GM23248 (cell line): Measurements from ENCODE around the gene SRGN. TPM values are rescaled to one million over a fixed set of nuclear protein-coding genes. Genes with fewer than 3 reads are reported as not detected.
A peak's percentile ranks its signal among the peaks of the same experiment; 100 is the strongest.

Experiments
- DNase-seq: peaks from one replicate; pipeline ENCODE4 v3.0.0-alpha.2; 2015
- H2AFZ ChIP-seq: fragments of 200-600 bp; sonication (generic); 2 replicates; pipeline ENCODE4 v1.6.1; 2016; ENCODE audit warnings: antibody characterized with exemption
- H3F3A ChIP-seq: fragments of 200-600 bp; sonication (generic); 2 replicates; pipeline ENCODE4 v1.6.1; 2016; ENCODE audit warnings: mild to moderate bottlenecking, antibody characterized with exemption, mixed run types; ENCODE audit not compliant: insufficient read depth
- H3K27ac ChIP-seq: fragments of 200-600 bp; sonication (generic); 2 replicates; pipeline ENCODE4 v1.5.1; 2016; ENCODE audit warnings: mild to moderate bottlenecking
- H3K27me3 ChIP-seq: fragments of 200-600 bp; sonication (generic); replicated peaks from 2 replicates; pipeline ENCODE4 v1.6.1; 2016; ENCODE audit warnings: mild to moderate bottlenecking; ENCODE audit not compliant: insufficient read depth
- H3K36me3 ChIP-seq: fragments of 200-600 bp; sonication (generic); 2 replicates; pipeline ENCODE4 v1.6.1; 2016; ENCODE audit warnings: low read depth, mild to moderate bottlenecking
- H3K4me1 ChIP-seq: fragments of 200-600 bp; sonication (generic); 2 replicates; pipeline ENCODE4 v1.6.1; 2016; ENCODE audit warnings: mild to moderate bottlenecking; ENCODE audit not compliant: insufficient read depth
- H3K4me2 ChIP-seq: fragments of 200-600 bp; sonication (generic); one replicate; pipeline ENCODE4 v1.6.1; 2016; ENCODE audit warnings: mild to moderate bottlenecking; ENCODE audit not compliant: unreplicated experiment
- H3K4me3 ChIP-seq: fragments of 200-600 bp; sonication (generic); 2 replicates; pipeline ENCODE4 v1.5.1; 2016; ENCODE audit warnings: mild to moderate bottlenecking
- H3K79me2 ChIP-seq: fragments of 200-600 bp; sonication (generic); 2 replicates; pipeline ENCODE4 v1.6.1; 2016; ENCODE audit warnings: mild to moderate bottlenecking; ENCODE audit not compliant: insufficient read depth
- H3K9ac ChIP-seq: fragments of 200-600 bp; sonication (generic); 2 replicates; pipeline ENCODE4 v1.6.1; 2016; ENCODE audit warnings: mild to moderate bottlenecking
- H3K9me2 ChIP-seq: fragments of 200-600 bp; sonication (generic); 2 replicates; pipeline ENCODE4 v1.6.1; 2016; ENCODE audit warnings: mixed run types, mild to moderate bottlenecking, moderate library complexity; ENCODE audit not compliant: insufficient read depth
- H3K9me3 ChIP-seq: fragments of 200-600 bp; sonication (generic); one replicate; pipeline ENCODE4 v1.6.1; 2017; ENCODE audit warnings: low read depth
- H4K20me1 ChIP-seq: fragments of 200-600 bp; sonication (generic); 2 replicates; pipeline ENCODE4 v1.6.0; 2016; ENCODE audit not compliant: insufficient read depth
- EZH2 ChIP-seq: fragments of 200-600 bp; sonication (generic); IDR thresholded peaks from 2 replicates; pipeline ENCODE4 v1.6.1; 2018; ENCODE audit warnings: antibody characterized with exemption, mild to moderate bottlenecking; ENCODE audit not compliant: insufficient read depth, poor library complexity, severe bottlenecking
- EZH2phosphoT487 ChIP-seq: fragments of 200-600 bp; sonication (generic); IDR thresholded peaks from 2 replicates; pipeline ENCODE4 v1.6.1; 2018; ENCODE audit warnings: antibody characterized with exemption, moderate library complexity, mild to moderate bottlenecking, low read depth; ENCODE audit not compliant: insufficient read depth
- WGBS, 2 experiments: methylation state at CpG; one replicate each; pipeline ENCODE4 v1.1.6; 2015 to 2017; ENCODE audit warnings: low lambda C conversion rate in 2 of 2, low coverage in 1 of 2; ENCODE audit errors: missing lambda C conversion rate in 2 of 2; 5-methylcytosine and 5-hydroxymethylcytosine counted together
- in situ Hi-C: fragments of 300-500 bp; cut with MboI; formaldehyde crosslinking; loops from 2 replicates; pipeline ENCODE4 v1.15.0; 2020
- polyA plus RNA-seq: library from polyadenylated mRNA; unstranded; fragments of >200 nt; fragmentation: Nextera tagmentation; extraction: Ambion mirVana; gene quantifications from 2 replicates; pipeline ENCODE4 v1.2.1, GENCODE V29; 2016
- total RNA-seq: library from RNA; depleted of rRNA; stranded (reverse); fragments of >200 nt; shearing (Covaris generic); gene quantifications from 2 replicates; pipeline ENCODE4 v1.2.3, GENCODE V29; 2014

SRGN gene
- total and polyA plus RNA-seq, 2 experiments from 2014 or later: 89.9 to 136 TPM

- in situ Hi-C loops: loop anchor here (5.0 kb wide), 1 partner anchor 83 kb away; no protein-coding TSS in a partner anchor
- no peak overlapping the region for H3K4me2 ChIP-seq
These were observed 2.0 kb downstream of the SRGN start for GRCh38 chr10:69089638-69090599.

DNA sequence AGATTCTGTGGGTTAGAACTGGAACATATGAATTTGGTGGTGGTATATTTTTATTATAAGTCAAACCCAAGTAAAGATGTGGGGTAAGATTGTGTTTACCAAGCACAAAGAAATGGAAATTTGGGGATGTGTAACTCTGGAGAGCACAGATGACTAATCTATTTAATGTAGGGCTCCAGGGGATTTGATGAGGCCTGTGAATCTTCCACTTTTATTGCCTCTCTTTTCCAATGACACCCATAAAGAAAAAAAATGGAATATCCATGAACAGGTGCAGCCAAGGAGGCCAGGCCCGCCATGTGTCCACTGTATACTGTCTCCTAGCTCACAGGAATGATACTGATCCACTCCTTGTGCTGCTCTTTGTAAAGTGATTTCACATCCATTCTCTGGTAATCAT is 2.8 kb downstream of the SRGN start:
- Histone ChIP-seq H3F3A (0 out of 2 replicates have a peak, but pooled peaks cover 10% of the 10 kb centered on the region), H3K9ac (no peak overlapping the region), H2AFZ (no peak overlapping the region), H3K27me3 (no peaks in the 10 kb centered on the region), H3K4me3 (no peak overlapping the region), H3K79me2 (peaks cover 7% of the 10 kb centered on the region; the same call in 1 of the 2 replicates), H4K20me1 (no peaks in the 10 kb centered on the region), H3K9me3 (no peaks in the 10 kb centered on the region), H3K36me3 (no peaks in the 10 kb centered on the region), H3K9me2 (no peaks in the 10 kb centered on the region), H3K27ac (no peak overlapping the region), H3K4me2 (no peak overlapping the region), H3K4me1 (peaks cover 26% of the 10 kb centered on the region)
- peak; percentile 49 for DNase-seq
- 54 to 63% methylated on average over 1 of the region's 1 CpG for WGBS, 2 experiments
- in situ Hi-C loops: loop anchor here (5.0 kb wide), 1 partner anchor 83 kb away; no protein-coding TSS in a partner anchor
- TF ChIP-seq EZH2phosphoT487 (no peak), EZH2 (no peak)

More at GRCh38 chr10:69089638-69090599, 2.0 kb downstream of the SRGN start:
- H3K4me1 ChIP-seq: peaks cover 26% of the 10 kb centered on the region
- H3K79me2 ChIP-seq: peaks cover 7% of the 10 kb centered on the region; the same call in 1 of the 2 replicates
- WGBS, 2 experiments: 86 to 89% methylated on average over 16 of the region's 16 CpGs
- H3K27me3 ChIP-seq: no peaks in the 10 kb centered on the region
- no peak overlapping the region for H3K27ac ChIP-seq
- no peak overlapping the region for H3K4me3 ChIP-seq
- no peak overlapping the region for H3K9ac ChIP-seq
- H3K9me2 ChIP-seq: no peaks in the 10 kb centered on the region
- 0 out of 2 replicates have a peak, but pooled peaks cover 10% of the 10 kb centered on the region for H3F3A ChIP-seq
- H4K20me1 ChIP-seq: no peaks in the 10 kb centered on the region
- H3K36me3 ChIP-seq: no peaks in the 10 kb centered on the region
- H2AFZ ChIP-seq: no peak overlapping the region; the same call in 1 of the 2 replicates
- no peak for DNase-seq
- TF ChIP-seq EZH2 (no peak), EZH2phosphoT487 (no peak)
- H3K9me3 ChIP-seq: no peaks in the 10 kb centered on the region

DNA sequence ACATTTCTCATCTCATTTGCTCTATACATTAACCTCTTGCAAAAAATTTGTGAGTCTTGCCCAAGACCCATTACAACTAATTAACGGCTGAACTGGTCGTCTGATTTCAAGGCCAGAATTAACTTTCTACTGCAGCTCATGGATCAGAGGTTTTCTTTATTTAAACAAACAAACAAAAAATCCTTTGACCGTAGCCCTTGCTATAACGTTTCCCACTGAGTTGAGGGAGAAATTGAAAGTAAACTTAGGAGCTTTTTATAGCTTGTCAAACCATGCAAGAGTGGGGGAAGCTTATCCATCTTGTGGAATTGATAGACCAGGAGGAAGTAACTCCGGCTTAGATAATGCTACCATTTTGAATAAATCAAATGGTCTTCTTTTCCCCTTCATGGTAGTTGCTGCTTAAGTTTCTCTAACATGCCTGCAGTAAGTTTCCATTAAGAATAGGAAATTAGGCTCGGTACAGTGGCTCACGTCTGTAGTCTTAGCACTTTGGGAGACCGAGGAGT is 3.3 kb downstream of the SRGN start:
- Histone ChIP-seq H3K9ac (no peak overlapping the region), H3K27me3 (no peaks in the 10 kb centered on the region), H3K4me3 (no peak overlapping the region), H3K36me3 (no peaks in the 10 kb centered on the region), H3K79me2 (peaks cover 7% of the 10 kb centered on the region; the same call in 1 of the 2 replicates), H4K20me1 (no peaks in the 10 kb centered on the region), H3F3A (0 out of 2 replicates have a peak, but pooled peaks cover 10% of the 10 kb centered on the region), H2AFZ (no peak overlapping the region), H3K9me3 (no peaks in the 10 kb centered on the region), H3K9me2 (no peaks in the 10 kb centered on the region), H3K4me2 (no peak overlapping the region), H3K4me1 (peaks cover 26% of the 10 kb centered on the region), H3K27ac (no peak overlapping the region)
- no peak for TF ChIP-seq EZH2
- no peak for TF ChIP-seq EZH2phosphoT487
- in situ Hi-C loops: loop anchor here (5.0 kb wide), 1 partner anchor 84 kb away; no protein-coding TSS in a partner anchor
- WGBS, 2 experiments: 75 to 77% methylated on average over 8 of the region's 8 CpGs
- no peak for DNase-seq

GRCh38 chr10:69092959-69093850 is 5.3 kb downstream of the SRGN start:
- Histone ChIP-seq H3K36me3 (no peaks in the 10 kb centered on the region), H3F3A (0 out of 2 replicates have a peak, but pooled peaks cover 10% of the 10 kb centered on the region), H3K79me2 (peaks cover 7% of the 10 kb centered on the region; the same call in 1 of the 2 replicates), H3K4me1 (peaks cover 25% of the 10 kb centered on the region), H3K4me2 (no peak overlapping the region), H3K9me2 (no peaks in the 10 kb centered on the region), H4K20me1 (no peaks in the 10 kb centered on the region), H3K27me3 (no peaks in the 10 kb centered on the region), H3K27ac (no peak overlapping the region), H3K4me3 (no peak overlapping the region), H2AFZ (peak overlapping the region; percentile 64), H3K9me3 (no peaks in the 10 kb centered on the region), H3K9ac (no peak overlapping the region)
- 41 to 42% methylated on average over 17 of the region's 17 CpGs for WGBS, 2 experiments
- in situ Hi-C loops: loop anchor here (5.0 kb wide), 1 partner anchor 86 kb away; no protein-coding TSS in a partner anchor
- TF ChIP-seq EZH2 (no peak), EZH2phosphoT487 (no peak)
- peak; percentile 84 for DNase-seq
